ENCODE results near the gene ATG14. TPM values are rescaled to one million over a fixed set of nuclear protein-coding genes. Genes with fewer than 3 reads are reported as not detected.
A peak's percentile ranks its signal among the peaks of the same experiment; 100 is the strongest.

ATG14 gene
- total and polyA plus RNA-seq, 2 of the 13 experiments (the other 11 are each of a cell fraction or from before 2014, with no cell fraction given), result 7.2 to 9.1 TPM

DNA sequence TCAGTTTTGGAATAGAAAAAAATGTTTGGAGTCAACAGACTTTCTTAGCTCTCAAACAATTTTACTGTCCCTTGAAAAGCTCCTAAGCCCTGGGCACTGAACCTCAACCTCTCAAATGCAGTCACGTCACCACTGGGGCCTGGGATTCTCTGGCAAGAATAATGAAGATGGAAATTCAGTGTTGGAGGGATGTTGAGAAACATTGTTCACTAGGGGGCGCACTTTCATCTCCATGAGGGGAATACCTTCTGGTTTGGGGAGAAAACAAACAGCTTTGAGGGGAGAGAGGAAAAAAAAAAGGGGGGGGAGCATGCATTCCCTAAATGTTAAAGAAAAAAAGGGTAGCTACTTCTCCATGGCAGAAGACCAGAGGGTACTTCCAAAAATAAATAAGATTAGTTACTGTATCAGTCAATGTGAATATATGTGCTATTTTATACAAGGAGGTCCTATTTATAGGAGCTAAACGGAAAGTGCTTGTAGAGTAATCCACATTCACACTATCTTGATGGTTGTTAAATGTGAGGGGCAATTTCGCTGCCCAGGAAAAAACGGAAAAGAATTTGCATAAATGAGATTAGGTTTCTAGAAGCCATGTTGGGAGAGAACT, 34.6 kb upstream of the ATG14 start (continued):
- TF ChIP-seq CTCF (CRISPR knock-in tag; IDR thresholded peaks at IDR 0.05) (peak; percentile 78), ELF4 (CRISPR knock-in tag; IDR thresholded peaks at IDR 0.05; ENCODE audit: borderline replicate concordance) (no peak), MAFF (IDR thresholded peaks at IDR 0.05; ENCODE audit: low read depth, low read length) (no peak), DZIP1 (CRISPR knock-in tag; IDR thresholded peaks at IDR 0.05) (no peak), TSC22D2 (CRISPR knock-in tag; IDR thresholded peaks at IDR 0.05; ENCODE audit: borderline replicate concordance) (no peak), IRF9 (CRISPR knock-in tag; IDR thresholded peaks at IDR 0.05; ENCODE audit: borderline replicate concordance) (no peak), SMC3 (IDR thresholded peaks at IDR 0.05; ENCODE audit: low read length) (peak; percentile 60), GLMP (CRISPR knock-in tag; IDR thresholded peaks at IDR 0.05; ENCODE audit: borderline replicate concordance) (no peak), ZNF264 (CRISPR knock-in tag; IDR thresholded peaks at IDR 0.05) (no peak), STAG1 (CRISPR knock-in tag; IDR thresholded peaks at IDR 0.05) (peak; percentile 71), NR2F2 (IDR thresholded peaks at IDR 0.05; ENCODE audit: borderline replicate concordance, low read depth) (no peak), ZNF274 (CRISPR knock-in tag; IDR thresholded peaks at IDR 0.05) (no peak)
- TF ChIP-seq, protein P1, sequence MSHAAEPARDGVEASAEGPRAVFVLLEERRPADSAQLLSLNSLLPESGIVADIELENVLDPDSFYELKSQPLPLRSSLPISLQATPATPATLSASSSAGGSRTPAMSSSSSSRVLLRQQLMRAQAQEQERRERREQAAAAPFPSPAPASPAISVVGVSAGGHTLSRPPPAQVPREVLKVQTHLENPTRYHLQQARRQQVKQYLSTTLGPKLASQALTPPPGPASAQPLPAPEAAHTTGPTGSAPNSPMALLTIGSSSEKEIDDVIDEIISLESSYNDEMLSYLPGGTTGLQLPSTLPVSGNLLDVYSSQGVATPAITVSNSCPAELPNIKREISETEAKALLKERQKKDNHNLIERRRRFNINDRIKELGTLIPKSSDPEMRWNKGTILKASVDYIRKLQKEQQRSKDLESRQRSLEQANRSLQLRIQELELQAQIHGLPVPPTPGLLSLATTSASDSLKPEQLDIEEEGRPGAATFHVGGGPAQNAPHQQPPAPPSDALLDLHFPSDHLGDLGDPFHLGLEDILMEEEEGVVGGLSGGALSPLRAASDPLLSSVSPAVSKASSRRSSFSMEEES (CRISPR knock-in tag; IDR thresholded peaks at IDR 0.05), result no peak

Data from HepG2 (cell line).